Esophagus muscularis mucosa (tissue), 4 donors: ENCODE measurements around the gene TBC1D14.

Experiments used
- CTCF ChIP-seq, 3 experiments: fragments of 200-600 bp in 2 of 3; fragments of 450-650 bp in 1 of 3; sonication (generic) in 2 of 3; IDR thresholded peaks; one replicate each; pipeline ENCODE4 v1.5.1; 2017 to 2019; ENCODE audit warnings: antibody characterized with exemption in 3 of 3, mild to moderate bottlenecking in 2 of 3, moderate library complexity in 1 of 3
- EP300 ChIP-seq: sonication (generic); formaldehyde crosslinking; IDR thresholded peaks from one replicate; pipeline ENCODE4 v1.6.1; 2017; ENCODE audit warnings: antibody characterized with exemption
- POLR2A ChIP-seq: fragments of 450-650 bp; IDR thresholded peaks from one replicate; pipeline ENCODE4 v1.6.1; 2017; ENCODE audit warnings: antibody characterized with exemption, moderate library complexity, mild to moderate bottlenecking, low read depth
- POLR2AphosphoS5 ChIP-seq, 2 donors: sonication (generic); formaldehyde crosslinking; IDR thresholded peaks; one replicate each; pipeline ENCODE4 v1.6.1; 2017; ENCODE audit warnings: antibody characterized with exemption in 2 of 2

GRCh38 chr4:7058792-7059191 lies 149.2 kb downstream of the TBC1D14 start:
- TF ChIP-seq CTCF (IDR thresholded peaks at IDR 0.05): no peak
- TF ChIP-seq POLR2A: no peak
- no peak for TF ChIP-seq EP300
- TF ChIP-seq POLR2AphosphoS5 (IDR thresholded peaks at IDR 0.05): no peak
